ENCODE measurements around the gene SNCA.

The SNCA gene

DNA sequence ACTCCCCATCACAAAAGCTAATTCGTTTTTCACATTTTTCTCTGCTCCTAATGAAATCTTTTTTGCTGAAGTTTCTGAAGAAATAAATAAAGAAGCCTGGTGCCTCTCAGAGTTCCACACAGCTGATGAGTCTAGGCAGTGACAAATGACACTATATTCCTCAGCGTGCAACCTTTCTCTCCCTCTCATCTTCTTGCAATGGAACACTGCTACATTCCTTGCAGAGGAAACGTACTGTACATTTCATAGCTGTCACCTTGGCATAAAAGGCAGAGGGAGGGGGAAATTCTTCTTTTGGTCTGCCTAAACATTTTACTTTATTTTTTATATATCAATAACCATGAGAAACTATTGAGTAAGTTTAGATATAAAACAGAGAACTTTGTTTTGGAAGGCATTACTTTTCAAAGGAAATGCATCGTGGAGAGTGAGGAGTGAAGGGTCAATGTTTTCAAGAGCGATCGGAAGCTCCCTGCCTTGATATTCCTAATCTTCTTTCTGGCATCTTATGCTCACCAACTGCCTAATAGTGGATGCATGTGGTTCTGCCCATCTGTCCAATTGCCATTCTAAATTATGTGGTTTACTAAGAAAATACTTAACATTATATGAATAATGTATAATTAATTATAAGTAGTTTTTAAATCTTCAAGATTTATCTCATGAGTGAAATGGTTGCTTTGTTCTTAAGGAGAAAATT, 29.4 kb downstream of the SNCA start:
- no peak for DNase-seq (ENCODE audit: low read depth)
- TF ChIP-seq MYC (IDR thresholded peaks at IDR 0.05; ENCODE audit: low read depth, low read length) = no peak
- no peak for TF ChIP-seq POLR2A (IDR thresholded peaks at IDR 0.05; ENCODE audit: extremely low read depth, insufficient read length)
- TF ChIP-seq MAX (IDR thresholded peaks at IDR 0.05; ENCODE audit: low read depth, low read length) = no peak
- TF ChIP-seq, protein P1, sequence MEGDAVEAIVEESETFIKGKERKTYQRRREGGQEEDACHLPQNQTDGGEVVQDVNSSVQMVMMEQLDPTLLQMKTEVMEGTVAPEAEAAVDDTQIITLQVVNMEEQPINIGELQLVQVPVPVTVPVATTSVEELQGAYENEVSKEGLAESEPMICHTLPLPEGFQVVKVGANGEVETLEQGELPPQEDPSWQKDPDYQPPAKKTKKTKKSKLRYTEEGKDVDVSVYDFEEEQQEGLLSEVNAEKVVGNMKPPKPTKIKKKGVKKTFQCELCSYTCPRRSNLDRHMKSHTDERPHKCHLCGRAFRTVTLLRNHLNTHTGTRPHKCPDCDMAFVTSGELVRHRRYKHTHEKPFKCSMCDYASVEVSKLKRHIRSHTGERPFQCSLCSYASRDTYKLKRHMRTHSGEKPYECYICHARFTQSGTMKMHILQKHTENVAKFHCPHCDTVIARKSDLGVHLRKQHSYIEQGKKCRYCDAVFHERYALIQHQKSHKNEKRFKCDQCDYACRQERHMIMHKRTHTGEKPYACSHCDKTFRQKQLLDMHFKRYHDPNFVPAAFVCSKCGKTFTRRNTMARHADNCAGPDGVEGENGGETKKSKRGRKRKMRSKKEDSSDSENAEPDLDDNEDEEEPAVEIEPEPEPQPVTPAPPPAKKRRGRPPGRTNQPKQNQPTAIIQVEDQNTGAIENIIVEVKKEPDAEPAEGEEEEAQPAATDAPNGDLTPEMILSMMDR (IDR thresholded peaks at IDR 0.05; ENCODE audit: low read depth, low read length) = no peak
- H3K4me3 ChIP-seq (ENCODE audit: low read depth, low read length) = no peak overlapping the region

- no peak for DNase-seq (ENCODE audit: low read depth)
- no peak overlapping the region for H3K4me3 ChIP-seq (ENCODE audit: low read depth, low read length)
- TF ChIP-seq, protein P1 (IDR thresholded peaks at IDR 0.05; ENCODE audit: low read depth, low read length) = no peak
- no peak for TF ChIP-seq MYC (IDR thresholded peaks at IDR 0.05; ENCODE audit: low read depth, low read length)
- TF ChIP-seq POLR2A (IDR thresholded peaks at IDR 0.05; ENCODE audit: extremely low read depth, insufficient read length) = no peak
These were observed 31.7 kb downstream of the SNCA start for GRCh38 chr4:89805297-89805696.

DNA sequence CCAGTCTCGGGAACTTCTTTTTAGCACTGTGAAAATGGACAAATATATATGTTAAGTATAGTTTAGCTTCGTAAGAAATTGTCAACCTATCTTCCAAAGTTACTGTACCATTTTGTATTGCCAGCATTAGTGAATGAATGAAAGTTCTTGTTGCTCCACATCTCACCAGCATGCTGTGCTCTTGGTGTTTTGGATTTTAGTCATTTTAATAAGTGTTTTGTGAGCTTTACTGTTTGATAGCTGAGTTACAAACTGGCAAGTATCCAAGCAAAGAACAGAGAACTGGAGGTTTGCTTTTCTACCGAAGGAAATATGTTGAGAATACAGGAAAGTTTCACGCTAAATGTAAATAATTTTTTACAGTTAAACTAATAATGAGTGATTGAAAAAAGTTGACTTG, 33.0 kb downstream of the SNCA start:
- no peak for DNase-seq (ENCODE audit: low read depth)
- no peak overlapping the region for H3K4me3 ChIP-seq (ENCODE audit: low read depth, low read length)
- TF ChIP-seq MYC (IDR thresholded peaks at IDR 0.05; ENCODE audit: low read depth, low read length) = no peak

GRCh38 chr4:89803036-89803435, 33.9 kb downstream of the SNCA start:
- no peak overlapping the region for H3K4me3 ChIP-seq (ENCODE audit: low read depth, low read length)
- DNase-seq (ENCODE audit: low read depth) = no peak
- TF ChIP-seq, protein P1 (IDR thresholded peaks at IDR 0.05; ENCODE audit: low read depth, low read length) = no peak
- TF ChIP-seq MAX (IDR thresholded peaks at IDR 0.05; ENCODE audit: low read depth, low read length) (no peak), MYC (IDR thresholded peaks at IDR 0.05; ENCODE audit: low read depth, low read length) (no peak), POLR2A (IDR thresholded peaks at IDR 0.05; ENCODE audit: extremely low read depth, insufficient read length) (no peak)

DNA sequence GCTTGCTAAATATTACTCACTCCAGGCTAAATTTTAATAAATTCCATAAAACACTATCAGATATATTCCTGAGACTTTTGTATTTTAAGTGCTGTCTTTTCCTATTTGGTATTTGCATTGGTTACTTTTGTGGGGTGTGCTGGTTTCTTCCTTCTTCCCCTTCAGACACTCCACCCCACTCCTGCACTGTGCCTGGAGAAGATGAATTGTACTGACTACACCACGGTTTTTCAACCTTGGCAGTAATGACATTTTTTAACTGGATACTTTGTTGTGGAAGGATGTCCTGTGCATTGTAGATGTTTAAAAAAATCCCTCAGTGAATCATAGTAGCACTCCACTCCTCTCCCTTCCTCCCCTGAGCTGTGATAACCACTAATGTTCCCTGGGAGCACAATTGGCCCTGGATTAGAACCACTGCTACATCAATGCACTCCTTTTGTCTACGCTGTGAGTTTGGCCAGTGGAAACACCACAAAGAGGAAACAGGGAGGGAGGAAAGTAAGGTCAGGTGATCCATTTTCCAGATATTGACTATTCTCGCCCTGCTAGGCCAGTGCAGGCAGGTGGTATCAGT, 36.3 kb downstream of the SNCA start:
- no peak overlapping the region for H3K4me3 ChIP-seq (ENCODE audit: low read depth, low read length)
- no peak for DNase-seq (ENCODE audit: low read depth)
- no peak for TF ChIP-seq MYC (IDR thresholded peaks at IDR 0.05; ENCODE audit: low read depth, low read length)
- TF ChIP-seq, protein P1 (IDR thresholded peaks at IDR 0.05; ENCODE audit: low read depth, low read length) = no peak
- no peak for TF ChIP-seq MAX (IDR thresholded peaks at IDR 0.05; ENCODE audit: low read depth, low read length)
- no peak for TF ChIP-seq POLR2A (IDR thresholded peaks at IDR 0.05; ENCODE audit: extremely low read depth, insufficient read length)

DNA sequence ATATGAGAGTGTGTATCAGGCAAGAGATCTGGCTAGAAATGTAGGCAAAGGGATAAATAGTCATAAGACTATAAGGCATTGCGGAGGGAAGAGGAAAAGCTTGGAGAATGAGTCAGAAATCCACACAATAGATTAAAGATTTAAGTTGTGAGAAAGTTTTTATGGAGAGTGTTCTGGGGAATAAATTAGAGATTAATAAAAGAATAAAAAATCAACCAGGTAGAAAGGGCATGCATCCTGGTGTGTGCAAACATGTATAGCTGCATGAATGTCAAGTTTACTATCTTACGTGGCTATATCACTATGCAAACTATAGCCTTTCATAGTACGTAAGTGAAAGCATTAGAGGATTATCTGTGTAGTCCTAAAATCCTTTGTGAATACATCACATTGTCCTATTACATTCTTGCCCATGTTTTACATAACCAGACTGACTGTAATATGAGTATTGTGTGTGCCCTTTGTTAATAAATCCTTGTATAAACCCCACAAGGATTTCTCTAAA, 36.9 kb downstream of the SNCA start:
- DNase-seq (ENCODE audit: low read depth) = no peak
- TF ChIP-seq MYC (IDR thresholded peaks at IDR 0.05; ENCODE audit: low read depth, low read length) (no peak), POLR2A (IDR thresholded peaks at IDR 0.05; ENCODE audit: extremely low read depth, insufficient read length) (no peak), MAX (IDR thresholded peaks at IDR 0.05; ENCODE audit: low read depth, low read length) (no peak)
- TF ChIP-seq, protein P1 (IDR thresholded peaks at IDR 0.05; ENCODE audit: low read depth, low read length) = no peak
- no peak overlapping the region for H3K4me3 ChIP-seq (ENCODE audit: low read depth, low read length)

Data from NB4 (cell line).